ENCODE data around the gene PARP4.
"Not testable (repeated sequence)": the region's sequence is repeated elsewhere in the genome, so short reads cannot be mapped to it uniquely, and the experiment has no call there.

PARP4 gene

DNA sequence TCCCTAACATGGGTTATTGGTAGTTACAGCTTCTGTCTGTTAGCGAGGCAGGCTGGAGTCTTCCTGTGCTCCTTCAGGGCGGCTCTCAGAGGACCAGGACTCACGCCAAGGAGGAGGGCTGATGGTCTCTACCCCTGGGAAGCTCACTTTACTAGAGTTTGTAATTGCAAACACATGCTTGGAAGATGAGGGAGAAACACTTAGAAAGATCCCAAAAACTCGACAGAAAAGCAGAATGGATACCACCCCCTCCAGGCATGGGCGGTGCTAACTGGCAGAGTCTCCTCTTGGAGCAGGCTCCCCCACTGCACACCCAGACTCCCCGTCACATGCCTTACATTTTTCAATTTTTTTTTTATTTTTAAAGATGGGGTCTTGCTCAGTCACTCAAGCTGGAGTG, 62.0 kb downstream of the PARP4 start:
- no peak for DNase-seq (ENCODE audit: low read depth in 2 of 2)

DNA sequence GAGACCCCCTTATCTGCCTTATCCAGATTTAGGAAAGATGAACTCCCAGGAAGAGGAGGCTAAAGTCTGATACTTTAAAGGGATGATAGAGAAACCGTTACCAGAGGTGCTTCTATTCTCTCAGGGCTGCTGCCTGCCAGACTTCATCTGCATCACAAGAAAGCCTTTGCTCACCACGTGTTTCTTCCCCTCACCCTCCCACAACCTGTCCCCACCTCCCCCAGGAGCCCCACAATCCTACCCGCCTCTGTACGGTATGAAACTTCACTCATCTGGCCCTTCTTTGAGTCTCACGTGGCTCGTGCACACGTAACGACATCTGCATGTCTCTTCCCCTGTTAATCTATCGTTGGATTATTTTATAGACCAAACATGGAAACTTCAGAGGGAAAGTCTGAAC, 67.7 kb downstream of the PARP4 start:
- not testable (repeated sequence) for DNase-seq (ENCODE audit: low read depth in 2 of 2)

DNA sequence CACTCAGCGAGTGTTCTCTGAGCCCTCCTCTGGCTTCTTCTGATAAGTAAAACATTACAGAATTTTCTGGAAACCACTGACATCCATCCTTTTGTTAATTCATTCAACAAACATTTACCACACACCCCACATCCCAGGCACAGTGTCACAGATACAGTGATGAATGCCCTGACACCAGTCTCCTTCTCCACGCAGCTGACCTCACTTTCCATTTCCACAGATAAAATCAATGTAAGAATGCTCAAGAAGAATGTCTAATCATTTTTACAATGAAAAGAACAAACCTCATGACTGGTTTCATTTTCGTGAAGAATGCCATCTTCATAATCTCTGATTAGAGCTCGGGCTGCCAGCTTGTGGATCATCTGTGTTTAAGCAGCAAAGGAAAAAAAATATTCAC, 69.2 kb downstream of the PARP4 start:
- DNase-seq (ENCODE audit: low read depth in 2 of 2) = no peak

DNA sequence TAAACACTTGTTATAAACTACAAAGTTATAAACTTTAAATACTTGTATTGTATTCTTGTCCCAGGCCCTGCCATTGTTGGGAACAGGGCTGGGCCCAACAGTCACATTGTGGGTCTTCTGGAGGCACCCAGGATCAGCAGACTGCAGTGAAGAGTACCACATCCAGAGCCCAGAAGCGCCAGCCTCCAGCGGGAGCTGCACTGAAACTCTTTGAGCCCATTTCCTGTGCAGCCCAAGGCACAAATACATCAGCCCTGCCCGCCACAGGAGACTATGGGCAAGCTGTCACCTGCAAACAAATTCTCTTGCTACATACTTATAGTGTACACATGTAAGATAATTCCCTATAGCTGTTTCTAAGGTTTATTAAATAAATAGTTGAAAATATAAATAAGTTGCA, 86.5 kb downstream of the PARP4 start:
- not testable (repeated sequence) for DNase-seq (ENCODE audit: low read depth in 2 of 2)

DNA sequence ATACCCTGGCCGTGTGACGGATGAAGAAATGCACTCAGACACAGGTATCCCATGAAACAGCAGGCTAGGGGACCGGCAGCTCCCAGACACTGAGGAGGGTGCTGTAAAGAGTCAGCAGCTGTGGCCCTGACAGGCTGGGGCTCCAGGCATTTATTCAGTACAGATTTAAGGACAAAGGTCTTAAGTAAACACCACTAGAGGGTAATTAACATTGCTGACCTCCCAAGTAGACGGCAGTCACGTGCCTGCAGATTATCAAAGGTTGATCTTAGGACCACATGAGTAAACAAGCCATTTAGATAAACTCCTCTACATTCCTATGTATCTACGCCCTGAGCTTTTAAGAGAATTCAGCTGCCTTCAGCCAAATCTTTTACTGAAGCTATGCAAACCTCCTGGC, 92.9 kb downstream of the PARP4 start:
- DNase-seq (ENCODE audit: low read depth in 2 of 2) = not testable (repeated sequence)

DNA sequence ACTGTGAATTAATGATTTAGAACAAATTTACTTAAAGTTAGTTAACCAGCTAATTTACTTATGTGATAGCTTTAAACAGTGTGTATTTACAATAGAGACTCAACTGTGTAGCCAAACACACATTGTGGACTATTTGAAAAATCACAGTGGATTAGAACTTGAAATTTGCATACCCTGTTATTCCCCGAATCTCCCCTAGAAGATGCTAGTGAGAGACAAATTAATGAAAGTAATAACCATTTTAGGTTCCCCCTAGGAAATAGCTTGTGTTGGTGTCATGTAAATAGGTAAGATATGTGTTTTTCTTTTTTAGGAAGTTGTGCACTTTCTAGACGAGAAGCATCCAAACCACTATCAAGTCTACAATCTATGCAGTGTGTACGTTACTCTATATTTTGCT, 104.7 kb downstream of the PARP4 start:
- DNase-seq (ENCODE audit: low read depth in 2 of 2) = no peak

DNA sequence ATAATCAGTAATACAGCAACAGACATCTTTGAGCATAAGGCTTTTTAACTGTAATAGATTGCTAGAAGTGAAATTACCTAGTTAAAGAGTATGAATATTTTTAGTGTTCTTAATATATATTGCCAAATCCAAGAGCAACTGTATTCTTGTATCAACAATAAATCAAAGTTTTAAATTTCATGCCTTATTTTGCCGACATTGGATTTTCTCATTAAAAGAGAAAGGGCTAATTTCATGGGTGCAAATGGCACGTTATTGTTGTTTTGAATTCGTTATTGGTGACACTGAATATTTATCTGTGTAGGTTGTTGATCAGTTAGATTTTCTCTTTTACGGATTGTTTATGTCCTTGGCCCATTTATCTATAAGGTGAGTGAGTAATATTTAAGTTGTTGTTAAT, 106.1 kb downstream of the PARP4 start:
- DNase-seq (ENCODE audit: low read depth in 2 of 2) = no peak

DNA sequence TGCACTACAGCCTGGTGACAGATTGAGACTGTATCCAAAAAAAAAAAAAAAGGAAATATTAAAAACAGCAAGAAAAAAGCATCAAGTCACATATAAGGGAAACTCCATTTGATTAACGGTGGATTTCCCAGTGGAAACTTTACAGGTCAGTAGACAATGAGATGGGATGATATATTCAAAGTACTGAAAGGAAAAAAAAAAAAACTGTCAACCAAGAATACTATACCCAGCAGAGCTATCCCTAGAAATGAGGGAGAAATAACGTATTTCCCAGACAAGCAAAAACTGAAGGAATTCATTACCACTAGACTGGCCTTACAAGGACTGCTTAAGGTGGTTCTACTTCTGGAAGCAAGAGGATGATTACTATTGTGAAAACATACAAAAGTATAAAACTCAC, 115.8 kb downstream of the PARP4 start:
- DNase-seq (ENCODE audit: low read depth in 2 of 2) = no peak

DNA sequence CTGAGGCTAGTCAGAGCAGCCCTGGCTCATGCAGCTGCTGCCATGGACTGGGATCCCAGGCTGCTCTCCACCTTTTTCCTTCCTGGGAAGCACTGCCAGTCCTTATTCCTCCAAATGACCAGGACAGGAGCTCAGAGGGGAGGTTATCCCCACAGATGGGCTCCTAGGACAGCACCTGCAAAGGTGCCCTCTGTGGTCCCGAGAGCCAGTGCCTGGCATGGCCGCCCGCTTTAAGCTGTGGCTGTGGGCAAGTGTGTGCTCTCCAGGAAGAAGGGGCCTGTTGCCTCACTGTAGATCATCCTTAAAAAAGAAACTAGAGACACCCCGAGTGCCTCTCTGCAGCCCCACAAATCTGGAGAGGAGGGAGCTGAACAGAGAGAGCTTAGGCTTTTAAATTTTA, 119.6 kb downstream of the PARP4 start:
- no peak for DNase-seq (ENCODE audit: low read depth in 2 of 2)

DNA sequence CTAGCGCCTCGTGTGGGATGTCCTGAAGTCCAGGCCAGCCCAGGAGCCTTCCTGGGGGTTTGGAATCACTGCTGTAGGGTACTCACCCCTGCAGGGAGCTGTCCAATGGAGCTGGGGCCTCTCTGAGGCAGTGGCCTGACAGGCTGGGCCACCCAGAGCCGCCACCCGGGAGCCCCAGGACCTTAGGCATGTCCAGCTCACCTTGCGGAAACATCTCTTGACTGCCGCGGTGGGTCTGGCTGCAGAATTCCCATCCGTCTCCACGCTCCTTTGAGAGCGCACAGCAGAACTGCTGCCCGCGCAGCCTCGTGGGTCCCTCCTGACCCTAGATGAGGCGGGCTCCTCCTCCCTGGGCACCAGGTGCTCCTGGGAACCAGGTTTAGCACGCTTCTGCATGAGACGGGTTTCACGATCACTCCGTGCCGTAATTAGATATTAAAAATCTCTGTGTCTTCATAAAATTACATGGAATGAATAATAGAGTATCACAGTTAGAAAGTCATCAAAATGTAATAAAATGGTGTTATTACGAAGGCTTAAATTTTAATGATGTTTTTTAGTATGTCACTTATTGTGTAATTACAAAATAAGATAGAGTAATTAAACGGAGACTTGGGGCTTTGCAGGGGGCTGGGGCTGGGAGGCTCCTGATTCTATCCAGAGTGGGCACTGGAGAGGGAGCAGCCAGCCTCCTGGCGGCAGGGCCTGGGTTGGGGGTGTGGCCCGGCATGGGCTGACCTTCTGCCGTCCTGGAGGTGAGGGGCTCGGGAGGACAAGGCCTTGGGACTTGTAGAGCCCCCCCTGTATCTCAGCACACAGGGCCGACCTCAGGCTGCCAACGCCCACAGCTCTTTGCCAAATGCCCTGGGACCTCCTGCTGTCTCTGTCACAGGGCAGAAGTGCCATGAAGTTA, 120.6 kb downstream of the PARP4 start:
- not testable (repeated sequence) for DNase-seq (ENCODE audit: low read depth in 2 of 2)

DNA sequence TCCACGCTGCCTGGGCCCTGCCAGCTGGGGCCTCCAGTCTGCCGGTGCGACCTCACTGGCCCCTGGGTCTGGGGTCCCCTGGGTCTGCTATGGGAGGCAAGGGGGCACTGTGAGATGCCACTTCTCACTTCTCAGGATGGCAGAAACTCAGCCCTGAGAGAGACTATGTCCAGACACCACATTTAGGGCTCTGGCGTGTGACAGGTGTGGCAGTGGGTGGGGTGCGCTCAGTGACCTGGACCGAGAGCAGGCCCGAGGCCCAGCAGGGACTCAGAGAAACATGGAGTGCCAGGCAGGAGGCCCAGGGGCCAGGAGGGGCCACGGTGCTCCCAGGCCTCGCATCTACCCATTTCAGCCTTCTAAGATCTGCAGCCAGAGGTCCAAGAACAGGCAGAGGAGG, 121.8 kb downstream of the PARP4 start:
- DNase-seq (ENCODE audit: low read depth in 2 of 2) = not testable (repeated sequence)

DNA sequence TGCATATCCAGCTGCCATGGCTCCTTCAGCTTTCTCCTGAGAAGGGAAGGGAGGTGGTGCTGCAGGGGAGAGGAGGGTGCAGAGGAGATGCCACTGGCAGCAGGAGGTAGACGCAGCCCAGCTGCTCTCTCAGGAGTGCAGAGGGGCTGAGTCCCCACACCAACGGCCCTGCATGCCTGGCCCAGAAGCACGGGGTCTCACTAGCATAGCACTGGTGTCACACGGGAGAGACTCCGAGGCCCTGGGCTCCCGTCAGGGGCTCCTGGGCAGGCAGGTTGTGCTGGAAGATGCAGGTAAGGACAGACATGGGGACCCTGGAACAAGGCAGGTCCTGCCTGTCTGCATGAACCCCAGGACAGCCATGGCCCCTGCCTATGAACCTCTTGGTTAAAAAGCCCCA, 123.1 kb downstream of the PARP4 start:
- no peak for DNase-seq (ENCODE audit: low read depth in 2 of 2)

DNA sequence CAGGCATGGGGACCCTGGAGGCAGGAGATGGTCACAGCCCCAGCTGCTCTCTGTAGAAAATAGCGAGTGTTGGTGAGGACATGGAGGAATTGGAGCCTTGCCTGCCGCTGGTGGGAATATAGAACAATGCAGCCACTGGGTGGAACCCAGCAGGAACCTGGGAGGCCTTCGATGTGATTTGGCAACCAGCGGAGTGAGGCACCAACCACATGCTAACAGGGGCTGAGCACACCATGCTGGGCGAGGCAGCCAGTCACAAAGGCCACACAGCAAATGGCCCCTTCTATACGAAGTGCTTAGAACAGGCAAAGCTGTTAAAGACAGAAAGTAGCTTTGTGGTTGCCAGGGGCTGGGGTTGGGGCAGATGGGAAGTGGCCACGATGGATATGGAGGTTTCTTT, 123.8 kb downstream of the PARP4 start:
- DNase-seq (ENCODE audit: low read depth in 2 of 2) = not testable (repeated sequence)

DNA sequence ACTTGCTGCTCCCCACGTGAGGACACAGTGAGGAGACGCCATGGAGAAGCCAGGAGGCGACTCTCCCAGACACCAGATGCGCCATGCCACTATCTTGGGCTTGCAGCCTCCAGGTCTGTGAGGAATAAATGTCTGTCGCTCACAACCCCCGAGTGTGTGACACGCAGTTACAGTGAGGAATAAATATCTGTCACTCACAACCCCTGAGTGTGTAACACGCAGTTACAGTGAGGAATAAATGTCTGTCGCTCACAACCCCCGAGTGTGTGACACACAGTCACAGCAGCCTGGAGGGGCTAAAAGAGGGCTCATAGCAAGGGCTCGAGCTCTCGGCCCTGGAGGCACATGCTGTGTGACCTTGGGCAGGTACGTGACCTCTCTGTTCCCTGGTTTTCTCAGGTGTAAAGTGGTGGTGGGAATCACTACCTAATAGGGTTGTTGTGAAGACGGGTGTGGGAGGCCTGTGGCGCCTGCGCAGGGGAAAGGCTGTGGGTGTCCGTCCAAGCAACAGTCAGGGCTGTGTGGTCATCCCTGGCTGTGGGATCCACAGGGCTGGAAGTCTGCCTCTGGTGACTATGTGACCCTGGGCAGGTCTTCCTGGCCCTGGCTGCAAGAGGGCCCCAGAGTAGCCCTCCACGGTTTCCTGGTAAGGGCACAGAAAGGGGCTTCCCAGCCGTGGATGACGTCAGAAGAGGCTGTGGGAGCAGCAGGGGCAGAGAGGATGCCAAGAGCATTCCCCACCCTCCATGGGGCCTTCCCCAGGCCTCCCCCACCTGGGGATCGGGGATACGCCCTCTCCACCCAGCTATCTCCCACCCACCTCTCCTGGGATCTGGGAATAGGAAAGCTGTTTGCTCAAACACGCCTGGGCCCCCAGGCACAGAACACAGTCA, 125.5 kb downstream of the PARP4 start:
- DNase-seq (ENCODE audit: low read depth in 2 of 2) = no peak

DNA sequence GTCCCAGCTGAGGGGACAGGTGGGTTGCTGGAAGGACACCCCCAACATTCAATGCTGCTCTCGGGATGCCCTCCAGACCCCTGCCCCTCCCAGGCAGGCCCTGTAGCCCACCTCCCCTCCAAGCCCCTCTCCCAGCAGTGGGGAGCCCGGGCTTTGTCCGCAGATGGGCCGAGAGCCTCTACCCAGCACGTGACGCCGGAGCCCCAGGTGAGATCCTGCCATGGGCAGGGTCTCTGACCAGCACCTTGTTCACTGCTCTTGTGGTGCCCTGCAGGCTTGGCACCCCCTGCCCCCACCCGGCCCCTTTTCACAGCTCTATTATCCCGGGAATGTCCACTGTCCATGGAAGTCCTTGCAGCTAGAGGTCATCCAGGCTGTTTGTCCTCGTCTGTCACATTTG, 126.7 kb downstream of the PARP4 start:
- DNase-seq (ENCODE audit: low read depth in 2 of 2) = no peak

DNA sequence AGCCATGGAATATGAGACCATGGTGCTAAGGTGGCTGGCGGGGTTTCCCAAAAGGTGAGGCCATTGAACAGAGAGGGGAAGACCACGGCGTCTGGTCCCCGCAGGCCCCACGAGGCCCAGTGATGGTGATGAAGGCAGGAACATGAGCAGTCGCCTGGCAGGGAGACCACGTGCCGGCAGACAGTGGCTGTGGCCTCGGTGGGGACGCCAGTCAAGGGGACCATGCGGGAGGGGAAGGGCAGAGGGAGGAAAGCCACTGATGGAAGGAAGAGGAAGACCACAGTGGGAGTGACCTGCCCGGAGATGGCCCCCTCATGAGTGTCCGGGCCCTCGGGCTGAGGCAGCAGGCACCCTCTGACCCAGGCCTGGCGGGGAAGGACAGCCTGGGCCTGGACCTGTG, 127.6 kb downstream of the PARP4 start:
- DNase-seq (ENCODE audit: low read depth in 2 of 2) = not testable (repeated sequence)

DNA sequence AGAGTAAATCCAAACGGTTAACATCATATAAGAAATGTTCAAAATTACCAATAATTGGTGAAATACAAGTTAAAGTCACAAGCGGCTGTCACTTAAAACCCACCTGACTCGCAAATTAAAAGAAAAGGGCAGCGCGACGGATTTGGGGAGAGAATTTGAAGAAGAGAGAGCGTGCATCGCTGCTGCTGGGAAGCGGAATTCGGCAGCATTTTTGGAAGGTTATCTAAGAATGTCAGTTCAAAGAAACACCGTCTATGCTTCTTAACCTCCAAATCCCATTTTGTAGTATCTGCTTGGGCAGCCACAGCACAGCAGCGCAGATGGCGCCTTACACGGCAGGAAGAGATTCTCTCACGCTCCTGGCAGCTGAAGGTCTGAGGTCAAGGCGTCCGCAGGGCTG, 128.5 kb downstream of the PARP4 start:
- DNase-seq (ENCODE audit: low read depth in 2 of 2) = not testable (repeated sequence)

DNA sequence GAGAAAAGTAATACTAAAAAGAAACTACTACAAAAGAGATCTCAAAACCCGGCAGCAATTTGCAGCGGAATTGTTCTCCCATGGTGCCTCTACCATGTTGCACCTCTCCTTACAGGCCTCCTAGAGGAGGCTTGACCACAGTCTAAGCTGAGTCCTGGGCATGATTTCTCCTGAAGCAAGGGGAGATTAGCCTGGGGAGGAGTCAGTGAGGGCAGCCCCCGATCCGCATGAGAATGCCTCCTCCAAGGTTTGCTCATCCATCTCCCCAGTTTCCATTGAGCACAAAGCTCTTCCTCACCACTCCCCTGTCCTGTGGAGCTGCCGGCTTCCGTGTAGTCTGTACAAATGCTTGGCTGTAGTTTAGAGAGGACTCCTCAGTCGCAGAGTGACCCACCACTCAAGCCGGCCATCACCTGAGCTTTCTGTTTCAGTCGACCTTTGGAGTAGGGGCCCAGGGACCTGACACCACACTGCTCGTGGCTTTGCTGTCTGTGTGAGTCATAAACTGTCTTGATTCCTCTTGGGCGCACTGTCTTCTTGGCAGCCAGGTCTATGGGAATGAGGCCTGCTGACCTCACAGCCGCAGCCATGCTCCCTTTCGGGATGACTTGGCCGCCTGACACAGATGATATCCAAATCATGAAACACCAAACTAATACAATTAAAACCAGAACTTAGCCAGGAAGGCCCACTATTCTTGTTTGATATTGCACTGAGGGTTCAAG, 130.9 kb downstream of the PARP4 start:
- DNase-seq (ENCODE audit: low read depth in 2 of 2) = no peak

DNA sequence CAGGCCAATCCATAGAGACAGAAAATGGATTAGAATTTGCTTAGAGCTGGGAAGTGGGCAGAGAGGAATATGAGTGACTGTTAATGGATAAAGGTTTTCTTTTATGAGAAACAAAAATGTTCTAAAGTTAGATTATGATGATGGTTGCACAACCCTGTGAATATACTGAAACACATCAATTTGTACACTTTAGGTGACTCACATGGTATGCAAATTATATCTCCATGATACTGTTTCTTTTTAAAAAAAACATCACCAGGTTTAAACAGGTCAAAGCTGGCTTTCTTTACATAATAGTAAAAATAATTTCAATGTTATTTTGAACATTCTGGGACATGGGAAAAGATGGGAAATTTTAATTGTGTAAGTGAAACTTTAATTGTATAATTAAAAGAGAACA, 131.7 kb downstream of the PARP4 start:
- not testable (repeated sequence) for DNase-seq (ENCODE audit: low read depth in 2 of 2)

DNA sequence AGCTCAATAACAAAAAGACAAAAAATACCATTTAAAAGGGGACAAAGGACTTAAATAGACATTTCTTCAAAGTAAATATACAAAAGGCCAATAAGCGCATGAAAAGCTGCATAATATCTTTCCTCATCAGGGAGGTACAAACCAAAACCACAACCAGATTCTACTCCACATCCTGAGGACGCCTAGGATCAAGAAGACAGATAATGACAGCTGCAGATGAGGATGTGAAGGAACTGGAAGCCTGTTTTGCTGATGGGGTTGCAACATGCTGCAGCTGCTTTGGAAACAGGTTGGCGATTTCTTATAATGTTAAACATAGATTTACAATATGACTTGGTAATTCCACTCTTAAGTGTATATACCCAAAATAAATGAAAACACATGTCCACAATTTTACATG, 132.4 kb downstream of the PARP4 start:
- DNase-seq (ENCODE audit: low read depth in 2 of 2) = not testable (repeated sequence)

DNA sequence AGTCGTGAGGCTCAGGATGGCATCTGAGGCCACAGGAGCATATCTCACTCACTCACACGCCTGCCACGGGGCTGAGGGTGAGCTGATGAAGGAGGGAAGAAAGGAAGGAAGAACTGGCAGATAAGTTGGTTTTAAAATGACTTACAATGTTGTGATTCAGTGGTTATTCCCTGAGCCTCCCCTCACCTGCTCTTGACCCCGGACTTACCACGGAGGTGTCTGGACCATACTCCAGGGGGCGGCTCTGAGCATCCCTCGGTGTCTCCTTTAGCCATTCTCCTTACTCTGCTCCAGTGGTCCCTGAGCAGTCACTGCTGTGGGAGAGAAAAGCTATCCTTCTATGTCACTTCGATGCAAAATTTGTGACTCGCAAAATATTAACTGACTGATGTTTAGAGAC, 141.3 kb downstream of the PARP4 start:
- not testable (repeated sequence) for DNase-seq (ENCODE audit: low read depth in 2 of 2)

Data from stimulated activated CD8-positive, alpha-beta memory T cell treated with anti-CD3 and anti-CD28 coated beads, Interleukin-7, amount 100 ng/mL, for 4 hours (primary cell).